HG02610 (cell line): ENCODE results near the gene OR10A4.
"Not testable (repeated sequence)": the region's sequence is repeated elsewhere in the genome, so short reads cannot be mapped to it uniquely, and the experiment has no call there.

Source experiments
- ATAC-seq: cut with Tn5 transposase; IDR thresholded peaks from one replicate; pipeline ENCODE4 v1.9.1; 2021; ENCODE audit warnings: mild to moderate bottlenecking, moderate library complexity; ENCODE audit not compliant: unreplicated experiment

OR10A4 gene, protein sequence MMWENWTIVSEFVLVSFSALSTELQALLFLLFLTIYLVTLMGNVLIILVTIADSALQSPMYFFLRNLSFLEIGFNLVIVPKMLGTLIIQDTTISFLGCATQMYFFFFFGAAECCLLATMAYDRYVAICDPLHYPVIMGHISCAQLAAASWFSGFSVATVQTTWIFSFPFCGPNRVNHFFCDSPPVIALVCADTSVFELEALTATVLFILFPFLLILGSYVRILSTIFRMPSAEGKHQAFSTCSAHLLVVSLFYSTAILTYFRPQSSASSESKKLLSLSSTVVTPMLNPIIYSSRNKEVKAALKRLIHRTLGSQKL

DNA sequence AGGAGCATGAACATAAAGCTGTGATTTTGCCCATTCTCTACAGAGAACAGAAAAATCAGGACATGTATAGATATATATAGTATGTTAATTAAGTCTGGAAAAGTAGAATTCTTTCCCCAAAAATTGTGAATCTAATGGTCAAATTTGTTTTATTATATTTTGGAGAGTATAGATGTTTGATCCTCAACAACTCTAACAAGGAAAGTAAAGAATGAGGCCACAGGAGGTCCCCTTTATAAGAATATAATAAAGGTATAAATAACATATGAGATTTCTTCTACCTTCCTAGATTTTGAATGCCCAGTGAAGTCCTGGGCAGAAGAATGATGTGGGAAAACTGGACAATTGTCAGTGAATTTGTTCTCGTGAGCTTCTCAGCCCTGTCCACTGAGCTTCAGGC is at the start of gene OR10A4:
TSS of gene OR10A4 (plus strand) at position 301 of the 400 bp plus-strand sequence. CDS start at position 324, 23 bp downstream.
- no peak for ATAC-seq

DNA sequence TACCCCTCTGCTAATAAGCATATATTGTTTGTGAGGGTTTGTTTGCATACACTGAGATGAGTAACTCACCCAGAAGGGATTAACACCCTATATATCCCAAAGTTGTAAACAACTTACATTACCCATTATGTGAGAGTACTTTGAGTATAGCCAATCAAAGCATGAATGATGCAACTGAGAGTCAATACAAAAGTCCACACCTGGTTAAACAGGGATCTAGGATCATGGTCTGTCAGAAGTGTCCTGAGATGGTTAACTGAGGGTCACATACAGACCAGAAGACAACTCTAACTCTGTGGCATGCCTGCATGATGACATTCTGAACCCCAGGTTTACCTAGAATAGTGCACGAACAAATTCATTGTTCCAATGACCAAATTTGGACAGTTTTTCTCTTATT is 48.3 kb upstream of the OR10A4 start:
- ATAC-seq, result no peak

DNA sequence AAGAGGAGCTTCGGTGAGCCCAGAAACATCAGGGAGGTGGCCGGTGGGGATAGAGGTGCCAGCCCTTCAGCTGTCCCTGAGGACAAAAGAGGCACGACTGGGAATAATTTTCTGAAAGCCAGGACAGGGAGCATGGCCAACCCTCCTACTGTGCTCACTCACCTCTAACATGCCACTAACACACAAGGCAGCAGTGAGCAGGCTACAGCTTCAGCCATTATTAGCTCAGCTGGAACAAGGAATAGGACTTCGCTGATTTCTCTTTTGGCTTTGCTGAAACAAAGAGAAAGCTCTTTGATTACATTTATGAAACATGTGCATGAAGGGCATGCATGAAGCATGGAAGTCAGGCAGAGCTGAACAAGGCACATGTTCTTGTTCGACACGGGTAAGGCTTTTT is 43.1 kb upstream of the OR10A4 start:
- no peak for ATAC-seq

DNA sequence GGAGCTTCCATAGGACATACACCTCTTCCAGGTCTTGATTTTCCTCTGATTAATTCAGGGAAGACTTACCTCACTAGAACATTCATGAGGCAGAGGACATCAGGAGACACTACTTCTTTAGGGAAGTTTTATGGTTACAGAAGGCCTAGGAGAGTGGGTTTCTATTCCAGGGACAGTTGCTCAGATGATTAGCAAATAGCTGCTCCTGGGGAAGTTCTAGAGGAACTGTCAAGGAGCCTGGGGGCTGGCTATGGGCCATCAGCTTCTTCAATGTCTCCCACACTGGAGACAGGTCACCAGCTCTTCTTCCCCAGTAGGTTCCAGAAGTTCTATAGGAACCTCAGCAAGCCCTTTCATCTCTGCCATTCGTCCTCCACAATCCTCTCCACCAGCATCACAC is 42.4 kb upstream of the OR10A4 start:
- no peak for ATAC-seq

DNA sequence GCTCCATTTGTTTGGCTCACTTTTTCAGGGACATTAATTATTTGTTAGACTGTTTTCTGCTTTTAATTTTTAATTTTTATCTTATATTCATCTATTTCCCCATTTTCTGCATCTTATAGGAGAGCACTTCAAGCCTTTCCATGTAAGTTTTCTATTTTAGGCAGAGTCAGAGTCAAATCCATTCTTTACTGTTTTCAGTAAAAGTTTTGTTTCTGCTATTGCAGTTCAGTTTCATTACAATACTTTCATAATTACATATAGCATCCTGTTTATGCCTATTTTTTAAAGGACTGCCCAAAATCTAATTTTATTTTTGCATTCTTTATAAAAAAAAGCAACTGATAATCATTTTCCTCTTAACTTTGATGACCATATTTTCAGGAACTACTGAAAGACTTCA is 34.7 kb upstream of the OR10A4 start:
- no peak for ATAC-seq

GRCh38 chr11:6843670-6844069 is 32.8 kb upstream of the OR10A4 start:
- no peak for ATAC-seq

- ATAC-seq, result no peak
These were observed 32.1 kb upstream of the OR10A4 start for GRCh38 chr11:6844356-6844755.

DNA sequence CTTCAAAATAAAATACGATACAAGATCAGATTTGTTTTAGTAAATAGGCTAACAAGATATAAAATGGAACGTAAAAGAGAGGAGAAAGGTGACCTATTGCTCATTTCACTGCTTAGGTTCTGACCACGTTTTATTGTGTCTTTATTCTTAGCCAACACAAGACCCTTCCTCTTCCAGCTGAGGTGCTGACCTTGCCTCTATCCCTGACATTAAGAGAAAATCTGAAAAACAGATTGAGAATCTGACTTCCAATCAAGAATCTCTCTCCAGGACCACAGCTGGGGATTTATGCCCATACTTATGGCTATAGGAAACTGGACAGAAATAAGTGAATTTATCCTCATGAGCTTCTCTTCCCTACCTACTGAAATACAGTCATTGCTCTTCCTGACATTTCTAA is 31.0 kb upstream of the OR10A4 start, which contains the start of gene OR10A5:
TSS of gene OR10A5 (plus strand) at position 301 of the 400 bp plus-strand sequence. CDS start at position 301, 0 bp downstream.
- ATAC-seq, result no peak

GRCh38 chr11:6850526-6850925 is 25.9 kb upstream of the OR10A4 start:
- no peak for ATAC-seq

DNA sequence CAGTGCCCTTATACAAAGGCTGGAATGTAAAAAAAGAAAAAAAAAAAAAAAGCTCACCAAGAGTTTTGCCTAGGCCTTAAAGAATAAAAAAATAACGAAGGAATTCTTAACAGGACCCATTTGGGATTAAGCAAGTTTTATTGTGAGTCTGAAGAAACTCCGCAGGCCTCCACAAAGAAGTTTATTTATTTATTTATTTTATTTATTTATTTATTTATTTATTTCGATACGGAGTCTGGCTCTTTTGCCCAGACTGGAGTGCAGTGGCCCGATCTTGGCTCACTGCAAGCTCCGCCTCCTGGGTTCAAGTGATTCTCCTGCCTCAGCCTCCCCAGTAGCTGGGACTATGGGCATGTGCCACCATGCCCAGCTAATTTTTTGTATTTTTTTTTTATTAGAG is 21.6 kb upstream of the OR10A4 start:
- ATAC-seq, result not testable (repeated sequence)

DNA sequence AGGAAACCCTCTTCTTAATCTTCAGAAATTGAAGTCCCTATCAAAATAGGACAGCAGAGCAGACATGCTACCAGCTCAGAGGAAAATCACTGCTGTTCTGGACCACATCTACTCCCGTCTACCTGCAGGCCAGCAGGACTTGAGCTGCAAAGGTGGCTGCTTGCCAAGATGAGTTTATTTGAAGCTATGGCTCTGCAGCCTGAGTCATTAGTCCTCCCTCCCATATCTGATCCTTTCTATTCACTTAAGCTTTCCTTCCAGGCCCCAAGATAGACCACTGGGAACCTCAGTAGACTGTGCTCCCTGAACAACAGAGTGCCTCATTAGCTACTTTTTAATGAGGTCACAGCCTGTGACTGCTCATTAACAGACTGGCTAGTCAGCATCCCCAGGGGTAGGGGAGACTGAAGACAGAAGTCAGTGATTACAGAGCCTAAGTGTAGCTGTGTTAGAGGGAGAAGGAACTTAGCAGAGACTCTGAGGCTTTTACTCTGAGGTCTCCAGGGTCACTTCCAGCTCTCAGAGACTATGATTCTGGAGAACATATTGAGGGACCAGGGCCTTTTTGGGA is 20.4 kb upstream of the OR10A4 start:
- ATAC-seq, result no peak

- peak; percentile 96 for ATAC-seq
These were observed 19.6 kb upstream of the OR10A4 start for GRCh38 chr11:6856871-6857270.

GRCh38 chr11:6862961-6863360 is 13.5 kb upstream of the OR10A4 start, which contains the start of gene OR10A2:
TSS of gene OR10A2 (plus strand) at chr11:6863057. CDS start at chr11:6869755, 6,698 bp downstream.
- ATAC-seq, result no peak

DNA sequence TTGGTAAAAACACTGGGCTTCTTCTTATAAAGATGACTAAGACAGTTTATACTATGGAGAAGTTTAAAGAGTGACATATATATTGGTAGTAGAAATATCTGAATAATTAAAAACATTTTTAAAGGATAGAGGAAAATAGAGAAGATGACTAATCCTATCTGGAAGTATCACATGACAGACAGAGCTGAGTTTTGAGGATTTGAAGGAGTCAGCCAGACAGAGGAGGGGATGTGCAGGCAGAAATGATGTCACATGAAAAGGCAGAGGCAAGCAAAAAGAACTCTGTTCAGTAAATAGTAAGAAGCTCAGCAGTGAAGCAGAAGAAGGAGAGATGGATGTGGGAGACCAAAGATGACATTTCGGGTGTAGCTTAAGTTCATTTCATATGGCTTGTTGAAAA is 12.0 kb upstream of the OR10A4 start:
- ATAC-seq, result no peak

GRCh38 chr11:6871278-6871677 is 5.1 kb upstream of the OR10A4 start:
- ATAC-seq, result no peak

- no peak for ATAC-seq
These were observed 664 bp upstream of the OR10A4 start for GRCh38 chr11:6875761-6876160.

DNA sequence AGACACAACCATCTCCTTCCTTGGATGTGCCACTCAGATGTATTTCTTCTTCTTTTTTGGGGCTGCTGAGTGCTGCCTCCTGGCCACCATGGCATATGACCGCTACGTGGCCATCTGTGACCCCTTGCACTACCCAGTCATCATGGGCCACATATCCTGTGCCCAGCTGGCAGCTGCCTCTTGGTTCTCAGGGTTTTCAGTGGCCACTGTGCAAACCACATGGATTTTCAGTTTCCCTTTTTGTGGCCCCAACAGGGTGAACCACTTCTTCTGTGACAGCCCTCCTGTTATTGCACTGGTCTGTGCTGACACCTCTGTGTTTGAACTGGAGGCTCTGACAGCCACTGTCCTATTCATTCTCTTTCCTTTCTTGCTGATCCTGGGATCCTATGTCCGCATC is 489 bp downstream of the OR10A4 start:
- no peak for ATAC-seq

DNA sequence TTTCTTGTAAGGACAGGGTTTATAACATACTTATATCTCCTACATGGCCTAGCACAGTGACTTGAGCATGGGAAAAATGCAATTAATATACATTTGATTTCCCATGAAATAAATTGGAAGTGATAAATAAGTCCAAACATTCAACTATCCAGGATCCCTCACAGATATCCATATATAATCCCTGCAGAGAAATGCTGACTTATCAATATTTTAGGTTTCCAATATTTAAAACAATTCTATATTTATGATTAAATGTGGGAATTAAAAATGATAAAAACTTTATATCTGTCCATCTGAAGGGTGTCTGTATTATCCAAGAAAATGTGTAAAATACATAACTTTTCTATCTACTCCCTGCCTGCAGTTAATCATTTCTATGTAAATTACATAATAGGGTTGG is 6.3 kb downstream of the OR10A4 start:
- ATAC-seq, result no peak

- ATAC-seq, result not testable (repeated sequence)
These were observed 11.3 kb downstream of the OR10A4 start for GRCh38 chr11:6887711-6888110.

DNA sequence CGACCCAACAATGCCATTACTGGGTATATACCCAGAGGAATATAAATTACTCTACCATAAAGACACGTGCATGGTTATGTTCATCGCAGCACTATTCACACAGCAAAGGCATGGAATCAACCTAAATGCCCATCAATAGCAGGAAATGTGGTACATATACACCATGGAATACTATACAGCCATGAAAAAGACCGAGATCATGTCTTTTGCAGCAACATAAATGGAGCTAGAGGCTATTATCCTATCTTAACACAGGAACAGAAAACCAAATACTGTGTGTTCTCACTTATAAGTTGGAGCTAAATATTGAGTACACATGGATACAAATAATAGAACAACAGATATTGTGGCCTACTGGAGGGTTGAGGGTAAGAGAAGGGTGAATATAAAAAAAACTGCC is 12.4 kb downstream of the OR10A4 start:
- ATAC-seq, result no peak

DNA sequence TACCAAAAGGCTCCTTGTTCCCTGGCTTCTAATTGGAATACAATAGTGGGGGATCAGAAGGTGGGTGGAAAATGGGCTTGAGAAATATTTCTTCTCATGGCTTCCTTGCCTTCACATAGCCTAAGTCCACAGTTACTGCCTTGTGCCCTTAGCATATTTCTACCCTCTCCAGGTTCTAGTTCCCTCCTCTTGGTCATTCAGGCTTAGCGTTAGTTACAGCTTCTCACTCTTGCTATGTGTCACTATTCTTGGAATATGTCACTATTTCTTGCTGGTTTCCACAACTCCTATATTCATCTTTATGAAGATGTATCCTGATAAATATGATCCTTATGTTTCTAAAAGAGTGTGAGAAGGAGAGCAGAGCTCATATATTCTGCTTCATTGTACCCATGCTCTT is 13.4 kb downstream of the OR10A4 start:
- ATAC-seq, result peak; percentile 59

GRCh38 chr11:6892400-6892799 is 16.0 kb downstream of the OR10A4 start, which contains the start of gene OR2D2:
TSS of gene OR2D2 (minus strand) at chr11:6892500. CDS start at chr11:6892500, 0 bp downstream.
- ATAC-seq, result no peak
